NCI-H1092 (cell line): Measurements from ENCODE around the gene STAMBP.
"Not testable (repeated sequence)": the region's sequence is repeated elsewhere in the genome, so short reads cannot be mapped to it uniquely, and the experiment has no call there.

Source experiments
- DNase-seq: peaks from one replicate; lab custom pipeline; 2025; lab: John Stamatoyannopoulos, UW

Gene STAMBP

GRCh38 chr2:73837847-73838585 lies 9.3 kb downstream of the STAMBP start:
- DNase-seq, result no peak

- no peak for DNase-seq
These were observed 10.3 kb downstream of the STAMBP start for GRCh38 chr2:73838889-73839534.

- no peak for DNase-seq
These were observed 11.1 kb downstream of the STAMBP start for GRCh38 chr2:73839653-73840411.

GRCh38 chr2:73841912-73842738 lies 13.4 kb downstream of the STAMBP start:
- no peak for DNase-seq

GRCh38 chr2:73842739-73843019 lies 13.9 kb downstream of the STAMBP start:
- DNase-seq, result no peak

GRCh38 chr2:73844087-73844486 lies 15.3 kb downstream of the STAMBP start:
- DNase-seq, result no peak

GRCh38 chr2:73850009-73850408 lies 21.2 kb downstream of the STAMBP start:
- peak; percentile 6 for DNase-seq

- no peak for DNase-seq
These were observed 22.5 kb downstream of the STAMBP start for GRCh38 chr2:73851274-73851673.

- no peak for DNase-seq
These were observed 23.3 kb downstream of the STAMBP start for GRCh38 chr2:73852020-73852419.

GRCh38 chr2:73855526-73855925 lies 26.8 kb downstream of the STAMBP start:
- no peak for DNase-seq

- DNase-seq, result no peak
These were observed 27.5 kb downstream of the STAMBP start for GRCh38 chr2:73856214-73856613.

GRCh38 chr2:73859721-73860586 lies 31.2 kb downstream of the STAMBP start:
- no peak for DNase-seq

- DNase-seq, result no peak
These were observed 34.2 kb downstream of the STAMBP start for GRCh38 chr2:73862987-73863386.

- DNase-seq, result no peak
These were observed 39.6 kb downstream of the STAMBP start for GRCh38 chr2:73868204-73868978.

GRCh38 chr2:73870084-73870483 lies 41.3 kb downstream of the STAMBP start:
- DNase-seq, result no peak

- DNase-seq, result no peak
These were observed 48.5 kb downstream of the STAMBP start for GRCh38 chr2:73877071-73877802.

GRCh38 chr2:73877984-73878383 lies 49.2 kb downstream of the STAMBP start:
- DNase-seq, result not testable (repeated sequence)

GRCh38 chr2:73885406-73885805 lies 56.6 kb downstream of the STAMBP start:
- DNase-seq, result no peak

- no peak for DNase-seq
These were observed 57.6 kb downstream of the STAMBP start for GRCh38 chr2:73886357-73886756.
